BE2C (cell line): ENCODE measurements around the gene CAPN5.

Source experiments
- DNase-seq: peaks from one replicate; pipeline ENCODE4 v3.0.0-alpha.2; 2020
- H3K27me3 ChIP-seq: fragments of 250-450 bp; sonication (Bioruptor Pico); 2 replicates; pipeline ENCODE4 v1.5.1; 2020; ENCODE audit warnings: mild to moderate bottlenecking
- H3K36me3 ChIP-seq: fragments of 250-450 bp; sonication (Bioruptor Pico); 2 replicates; pipeline ENCODE4 v1.5.1; 2020; ENCODE audit warnings: mild to moderate bottlenecking
- H3K4me1 ChIP-seq: fragments of 250-450 bp; sonication (Bioruptor Pico); 2 replicates; pipeline ENCODE4 v1.5.1; 2020
- H3K4me3 ChIP-seq: 2 replicates; pipeline ENCODE4 v1.5.1; 2011; ENCODE audit warnings: low read depth, low read length
- H3K9me3 ChIP-seq: fragments of 250-450 bp; sonication (Bioruptor Pico); 2 replicates; pipeline ENCODE4 v1.5.1; 2020
- CTCF ChIP-seq: IDR thresholded peaks from 2 replicates; pipeline ENCODE4 v1.5.1; 2012; ENCODE audit warnings: mild to moderate bottlenecking, low read depth, low read length

The CAPN5 gene

GRCh38 chr11:77090373-77091111, 23.8 kb downstream of the CAPN5 start:
- no peak for TF ChIP-seq CTCF
- Histone ChIP-seq H3K9me3 (no peaks in the 10 kb centered on the region), H3K36me3 (no peaks in the 10 kb centered on the region; the same call in 1 of the 2 replicates), H3K27me3 (no peaks in the 10 kb centered on the region), H3K4me3 (no peak overlapping the region), H3K4me1 (no peaks in the 10 kb centered on the region)
- peak; percentile 6 for DNase-seq

GRCh38 chr11:77091146-77091940, 24.6 kb downstream of the CAPN5 start:
- peak; percentile 96 for TF ChIP-seq CTCF
- DNase-seq: peak; percentile 88
- Histone ChIP-seq H3K4me1 (no peaks in the 10 kb centered on the region), H3K36me3 (no peaks in the 10 kb centered on the region; the same call in 1 of the 2 replicates), H3K9me3 (no peaks in the 10 kb centered on the region), H3K27me3 (no peaks in the 10 kb centered on the region), H3K4me3 (no peak overlapping the region)

GRCh38 chr11:77092382-77092781, 25.6 kb downstream of the CAPN5 start:
- peak; percentile 4 for DNase-seq
- no peak for TF ChIP-seq CTCF
- Histone ChIP-seq H3K36me3 (no peaks in the 10 kb centered on the region; the same call in 1 of the 2 replicates), H3K9me3 (no peaks in the 10 kb centered on the region), H3K4me1 (no peaks in the 10 kb centered on the region), H3K4me3 (no peak overlapping the region), H3K27me3 (no peaks in the 10 kb centered on the region)

DNA sequence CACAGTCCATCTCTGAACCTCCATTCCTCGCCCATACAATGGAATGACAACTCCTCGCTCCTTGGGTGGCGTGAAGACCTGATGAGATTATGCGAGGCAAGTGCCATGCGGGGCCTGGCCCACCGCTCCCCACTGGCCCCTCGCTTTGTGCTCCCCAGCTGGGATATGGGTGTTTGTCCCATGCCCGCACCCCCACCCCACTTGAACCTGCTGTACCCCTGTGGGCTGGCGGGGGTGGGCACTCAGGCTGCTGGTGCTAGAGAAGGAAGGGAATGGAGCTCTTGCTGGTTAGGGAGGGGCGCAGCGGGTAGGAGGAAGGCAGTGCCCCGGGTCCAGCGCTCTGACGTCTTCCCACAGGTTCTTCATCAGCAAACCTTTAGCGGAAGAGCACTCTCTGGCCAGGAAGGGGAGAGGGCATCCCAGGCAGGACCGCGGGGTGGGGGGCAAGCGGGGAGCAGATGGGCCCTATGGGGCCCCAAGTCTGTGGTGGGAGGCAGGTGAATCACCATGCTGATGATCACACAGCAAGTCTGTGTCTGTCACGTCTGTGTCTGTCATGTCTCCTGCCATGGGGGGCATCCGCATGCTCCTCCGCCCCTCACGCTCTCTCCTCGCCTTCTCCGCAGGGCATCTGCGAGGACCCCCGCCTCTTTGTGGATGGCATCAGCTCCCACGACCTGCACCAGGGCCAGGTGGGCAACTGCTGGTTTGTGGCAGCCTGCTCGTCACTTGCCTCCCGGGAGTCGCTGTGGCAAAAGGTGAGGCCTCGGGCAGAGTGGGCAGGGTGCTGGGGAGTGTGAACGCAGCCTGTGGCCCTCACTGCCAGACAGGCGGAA, 26.5 kb downstream of the CAPN5 start:
- Histone ChIP-seq H3K27me3 (no peaks in the 10 kb centered on the region), H3K4me1 (no peaks in the 10 kb centered on the region), H3K36me3 (no peaks in the 10 kb centered on the region; the same call in 1 of the 2 replicates), H3K9me3 (no peaks in the 10 kb centered on the region), H3K4me3 (no peak overlapping the region)
- TF ChIP-seq CTCF: no peak
- peak; percentile 5 for DNase-seq

DNA sequence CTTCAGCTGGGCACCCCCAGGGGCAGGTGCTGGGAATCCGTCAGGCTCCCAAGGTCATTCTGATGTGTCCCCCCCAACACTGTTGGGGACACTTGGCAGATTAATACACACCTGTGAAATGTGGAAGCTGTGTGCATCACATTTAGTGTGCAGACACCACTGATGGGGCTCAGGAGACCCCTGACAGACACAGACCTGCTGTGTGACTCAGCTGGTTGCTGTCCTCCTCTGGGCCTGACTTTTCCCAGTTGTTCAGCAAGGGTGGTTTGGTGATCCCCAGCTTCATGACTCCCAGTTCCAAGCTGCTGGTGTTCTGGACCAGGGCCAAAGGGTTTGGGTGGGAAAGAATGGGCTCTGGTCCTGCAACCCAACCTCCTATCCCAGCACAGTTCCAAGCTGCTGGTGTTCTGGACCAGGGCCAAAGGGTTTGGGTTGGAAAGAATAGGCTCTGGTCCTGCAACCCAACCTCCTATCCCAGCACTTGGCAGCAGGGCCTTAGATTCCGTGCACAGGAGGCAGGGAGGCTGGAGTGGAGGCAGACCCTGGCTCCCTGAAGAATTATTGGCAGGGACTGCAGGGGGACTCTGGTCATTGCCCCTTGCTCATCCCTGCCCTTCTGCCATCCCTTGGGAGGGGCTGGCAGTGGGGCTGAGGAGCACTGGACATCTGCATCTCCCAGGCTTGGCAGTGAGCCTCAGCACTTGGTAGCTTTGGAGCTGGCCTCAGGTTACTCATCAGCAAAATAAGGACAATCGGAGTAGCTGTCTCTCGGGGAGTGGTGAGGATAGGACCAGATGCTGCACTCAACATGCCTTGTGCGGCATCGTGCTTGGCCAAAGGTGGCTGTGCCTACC, 27.4 kb downstream of the CAPN5 start:
- DNase-seq: peak; percentile 28
- TF ChIP-seq CTCF: no peak
- Histone ChIP-seq H3K27me3 (no peaks in the 10 kb centered on the region), H3K4me1 (no peaks in the 10 kb centered on the region), H3K9me3 (no peaks in the 10 kb centered on the region), H3K4me3 (no peak overlapping the region), H3K36me3 (no peaks in the 10 kb centered on the region; the same call in 1 of the 2 replicates)
